VCaP (cell line): ENCODE data around the gene TUBA3E.
"Not testable (repeated sequence)": the region's sequence is repeated elsewhere in the genome, so short reads cannot be mapped to it uniquely, and the experiment has no call there.

Experiments used
- H3K27ac ChIP-seq: fragments of 450-650 bp; 2 replicates; pipeline ENCODE4 v1.5.1; 2017
- TF ChIP-seq, protein P1 (sequence below): fragments of 450-650 bp; conservative IDR thresholded peaks from 2 replicates; pipeline ENCODE4 v1.5.1; 2017; ENCODE audit warnings: mild to moderate bottlenecking, moderate library complexity

The TUBA3E gene

DNA sequence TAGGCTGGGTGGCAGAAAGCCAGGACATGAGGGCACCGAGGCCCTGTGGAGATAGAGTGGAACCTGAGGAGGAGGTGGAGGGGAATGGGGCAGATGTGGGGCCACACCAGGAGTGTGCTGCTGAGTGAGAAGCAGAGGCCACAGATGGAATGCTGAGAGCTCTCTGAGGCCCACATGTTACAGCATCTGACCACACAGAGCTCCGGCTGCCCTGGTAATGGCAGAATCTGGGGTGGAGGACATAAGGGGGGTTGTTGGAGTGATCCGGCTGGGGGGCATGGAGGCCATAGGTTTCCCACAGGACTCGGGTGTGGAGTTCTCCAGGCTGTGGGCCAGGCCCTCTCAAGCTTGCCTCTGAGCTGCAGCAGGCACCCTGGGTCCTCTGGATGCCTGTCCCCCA is 12.3 kb downstream of the TUBA3E start:
- TF ChIP-seq, protein P1, sequence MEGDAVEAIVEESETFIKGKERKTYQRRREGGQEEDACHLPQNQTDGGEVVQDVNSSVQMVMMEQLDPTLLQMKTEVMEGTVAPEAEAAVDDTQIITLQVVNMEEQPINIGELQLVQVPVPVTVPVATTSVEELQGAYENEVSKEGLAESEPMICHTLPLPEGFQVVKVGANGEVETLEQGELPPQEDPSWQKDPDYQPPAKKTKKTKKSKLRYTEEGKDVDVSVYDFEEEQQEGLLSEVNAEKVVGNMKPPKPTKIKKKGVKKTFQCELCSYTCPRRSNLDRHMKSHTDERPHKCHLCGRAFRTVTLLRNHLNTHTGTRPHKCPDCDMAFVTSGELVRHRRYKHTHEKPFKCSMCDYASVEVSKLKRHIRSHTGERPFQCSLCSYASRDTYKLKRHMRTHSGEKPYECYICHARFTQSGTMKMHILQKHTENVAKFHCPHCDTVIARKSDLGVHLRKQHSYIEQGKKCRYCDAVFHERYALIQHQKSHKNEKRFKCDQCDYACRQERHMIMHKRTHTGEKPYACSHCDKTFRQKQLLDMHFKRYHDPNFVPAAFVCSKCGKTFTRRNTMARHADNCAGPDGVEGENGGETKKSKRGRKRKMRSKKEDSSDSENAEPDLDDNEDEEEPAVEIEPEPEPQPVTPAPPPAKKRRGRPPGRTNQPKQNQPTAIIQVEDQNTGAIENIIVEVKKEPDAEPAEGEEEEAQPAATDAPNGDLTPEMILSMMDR: no peak
- H3K27ac ChIP-seq: no peak overlapping the region

- no peak overlapping the region for H3K27ac ChIP-seq
- TF ChIP-seq, protein P1: no peak
Observed at GRCh38 chr2:130185436-130185835, 12.8 kb downstream of the TUBA3E start.

GRCh38 chr2:130183512-130184373 is 14.5 kb downstream of the TUBA3E start:
- TF ChIP-seq, protein P1: no peak
- peak overlapping the region; percentile 73; the same call in 1 of the 2 replicates for H3K27ac ChIP-seq

DNA sequence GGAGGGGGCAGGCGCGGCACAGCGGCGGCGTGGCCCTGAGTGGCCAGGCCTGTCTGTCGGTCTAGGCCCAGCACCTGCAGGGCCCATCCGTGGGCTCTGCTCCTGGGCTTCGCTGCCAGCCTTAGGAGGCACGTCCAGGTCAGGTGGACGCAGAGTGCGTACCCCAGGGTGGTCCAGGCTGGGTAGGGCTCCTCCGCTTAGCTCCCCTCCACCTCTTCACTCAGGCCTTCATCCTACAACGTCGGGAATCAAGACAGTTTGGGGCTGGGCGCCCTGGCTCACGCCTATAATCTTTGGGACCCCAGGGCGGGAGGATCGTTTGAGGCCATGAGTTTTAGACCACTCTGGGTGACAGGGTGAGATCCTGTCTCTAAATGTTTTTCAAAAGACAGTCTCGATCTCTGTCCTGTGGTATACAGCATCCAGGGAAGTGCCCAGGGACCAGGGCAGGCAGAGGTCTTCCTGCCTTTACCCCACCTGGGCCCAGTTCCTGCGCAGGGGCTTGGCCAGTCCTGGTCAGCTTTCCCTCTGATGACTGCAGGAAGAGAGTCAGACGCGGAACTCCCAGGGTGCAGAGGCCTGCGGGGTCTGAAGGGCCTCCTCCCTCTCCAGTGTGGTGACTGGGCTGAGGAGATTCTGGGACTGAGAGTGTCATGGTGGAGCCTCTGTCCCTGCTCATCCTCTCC is 15.3 kb downstream of the TUBA3E start:
- peak overlapping the region; percentile 73 for H3K27ac ChIP-seq

GRCh38 chr2:130181880-130182682 is 16.2 kb downstream of the TUBA3E start, which contains the start of gene MZT2B:
MZT2B (plus strand) TSS chr2:130182262; CDS start chr2:130182283, 21 bp downstream.
- TF ChIP-seq, protein P1: peak; percentile 90
- peak within 1 kb of the TSS; percentile 73 for H3K27ac ChIP-seq

DNA sequence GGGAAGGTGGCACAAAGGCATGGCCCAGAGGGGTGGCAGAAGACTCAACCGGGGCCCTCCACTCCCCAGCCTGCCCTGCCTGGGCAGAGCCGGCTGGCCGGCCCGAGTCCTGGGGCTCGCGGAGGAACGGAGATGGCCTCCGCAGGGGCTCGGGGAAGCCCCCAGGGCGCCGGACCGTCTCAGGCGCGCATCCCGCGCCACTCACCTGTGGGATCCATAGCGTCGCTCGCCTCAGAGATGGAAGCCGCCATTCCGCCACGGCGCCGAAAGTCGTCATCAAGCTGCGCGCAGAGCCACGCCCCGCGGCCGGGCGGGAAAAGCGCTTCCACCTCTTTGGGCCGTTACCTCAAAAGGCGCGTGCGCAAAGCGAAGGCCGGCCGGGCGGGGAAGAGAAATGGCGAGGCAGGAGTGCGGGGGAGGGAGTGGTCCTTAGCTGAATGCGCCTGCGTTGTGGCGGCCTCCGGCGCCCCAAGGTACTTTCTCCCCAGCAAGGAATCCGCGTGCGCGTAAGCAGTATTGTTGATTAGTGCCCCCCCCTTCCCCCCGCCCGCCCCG is 16.8 kb downstream of the TUBA3E start, which contains the start of gene SMPD4:
TSS of gene SMPD4 (minus strand) at position 278 of the 555 bp plus-strand sequence. CDS start 5,010 bp downstream, outside the sequence.
- TF ChIP-seq, protein P1: no peak
- H3K27ac ChIP-seq: peak within 1 kb of the TSS; percentile 73

- H3K27ac ChIP-seq: peak overlapping the region; percentile 73
Observed at GRCh38 chr2:130180404-130181324, 17.6 kb downstream of the TUBA3E start.

- H3K27ac ChIP-seq: not testable (repeated sequence)
Observed at GRCh38 chr2:130174866-130175265, 23.4 kb downstream of the TUBA3E start.
